Fibroblast of lung (primary cell): ENCODE data around the gene POU2F1.

ENCODE experiments used
- CTCF ChIP-seq, 2 donors: IDR thresholded peaks in 1 of 2; conservative IDR thresholded peaks in 1 of 2; 1 replicate in 1 of 2; 2 replicates in 1 of 2; pipeline ENCODE4 v1.5.1; 2011 to 2012; ENCODE audit warnings: low read length in 2 of 2, control low read depth in 1 of 2, inconsistent platforms in 1 of 2, low read depth in 1 of 2, mild to moderate bottlenecking in 1 of 2
- EZH2 ChIP-seq: IDR thresholded peaks from 2 replicates; pipeline ENCODE4 v1.5.1; 2012; ENCODE audit warnings: low read length, control low read depth, mild to moderate bottlenecking; ENCODE audit errors: missing control alignments

DNA sequence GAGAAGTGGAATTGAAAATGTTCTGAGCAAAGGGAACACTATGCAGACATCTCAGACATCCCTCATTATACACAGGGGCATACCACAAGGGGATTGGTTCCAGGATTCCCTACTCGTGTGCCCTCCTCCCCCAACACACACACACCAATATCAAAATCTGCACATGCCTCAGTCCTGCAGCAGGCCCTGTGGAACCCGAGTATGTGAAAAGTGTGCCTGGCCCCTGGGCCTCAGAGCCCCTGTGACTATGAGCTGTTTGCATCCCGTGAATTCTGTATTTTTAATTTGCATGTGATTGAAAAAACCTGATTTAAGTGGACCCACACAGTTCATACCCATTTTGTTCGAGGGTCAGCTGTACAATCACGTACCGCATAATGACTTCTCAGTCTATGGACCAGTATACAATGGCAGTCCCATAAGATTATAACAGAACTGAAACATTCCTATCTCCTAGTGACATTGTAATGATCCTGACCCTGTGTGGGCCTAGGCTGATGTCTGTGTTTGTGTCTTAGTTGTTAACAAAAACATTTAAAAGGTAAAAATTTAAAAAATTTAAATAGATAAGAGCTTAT is 11.3 kb downstream of the POU2F1 start:
- TF ChIP-seq CTCF (conservative IDR thresholded peaks at IDR 0.05 in 1 of 2, IDR thresholded peaks at IDR 0.05 in 1 of 2; ENCODE audit: low read depth in 1 of 2, low read length in 2 of 2), result no peak
- no peak for TF ChIP-seq EZH2
